SK-MEL-5 (cell line): ENCODE data around the gene ZNF547. TPM values are rescaled to one million over a fixed set of nuclear protein-coding genes. Genes with fewer than 3 reads are reported as not detected.

Experiments
- DNase-seq: peaks from one replicate; pipeline ENCODE4 v3.0.0-alpha.2; 2016; ENCODE audit warnings: low read depth, low spot score
- in situ Hi-C: cut with HindIII; loops from 2 replicates; pipeline ENCODE4 v1.10.0; 2016; ENCODE audit warnings: low sequenced_read_pairs, high pct_unique_total_duplicates, low pct_unique_long_range_greater_than_20kb
- total RNA-seq: library from RNA; depleted of rRNA; stranded (reverse); fragments of >200 nt; shearing (Covaris generic); gene quantifications from 2 replicates; pipeline ENCODE4 v1.2.3, GENCODE V29; 2014; rRNA removed

The ZNF547 gene
- total RNA-seq, 1 experiment from 2014 or later, result 1.5 TPM

DNA sequence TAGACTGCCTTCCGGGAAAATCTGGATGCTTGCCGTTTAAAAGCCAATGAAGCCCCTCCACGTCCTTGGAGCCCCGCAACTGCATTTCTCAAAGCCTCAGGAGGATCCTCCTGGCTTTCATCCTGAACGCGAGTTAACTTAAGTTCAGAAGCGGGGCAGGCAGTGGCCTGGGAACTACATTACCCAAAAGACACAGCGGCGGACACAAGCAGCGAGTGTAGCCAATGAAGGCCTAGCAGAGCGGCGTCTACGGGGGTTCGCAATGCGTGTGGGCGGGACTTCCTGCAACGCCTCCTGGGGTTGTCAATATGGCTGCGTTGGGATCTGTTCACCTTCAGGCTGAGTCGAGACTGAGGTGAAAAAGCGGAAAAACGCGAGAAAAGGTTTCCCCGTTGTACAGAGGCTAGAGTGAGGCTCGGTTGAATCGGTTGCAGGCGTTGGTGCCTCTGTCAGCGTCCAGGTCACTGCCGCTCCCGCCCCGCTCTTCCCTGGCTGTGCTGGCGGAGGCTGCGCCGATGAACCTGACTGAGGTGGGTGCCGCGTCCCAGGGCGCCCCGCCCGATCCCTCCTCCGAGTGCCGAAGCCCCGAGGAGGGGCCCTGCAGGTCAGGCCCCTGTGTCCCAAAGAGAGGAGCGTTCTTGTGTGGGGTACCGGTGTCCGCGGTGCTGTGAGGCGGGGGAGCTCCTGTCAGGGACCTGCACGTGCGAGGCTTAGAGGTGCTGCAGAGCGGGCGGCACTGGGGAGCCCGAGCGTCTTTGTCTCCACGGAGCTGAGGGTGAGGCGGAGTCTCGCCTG, 47.7 kb downstream of the ZNF547 start, which contains the start of gene ZNF17:
Gene ZNF17, plus strand, starts transcription at position 285 of the 795 bp plus-strand sequence. CDS start 2,455 bp downstream, outside the sequence.
- in situ Hi-C loops, result no loop called here
- DNase-seq, result peak; percentile 93

DNA sequence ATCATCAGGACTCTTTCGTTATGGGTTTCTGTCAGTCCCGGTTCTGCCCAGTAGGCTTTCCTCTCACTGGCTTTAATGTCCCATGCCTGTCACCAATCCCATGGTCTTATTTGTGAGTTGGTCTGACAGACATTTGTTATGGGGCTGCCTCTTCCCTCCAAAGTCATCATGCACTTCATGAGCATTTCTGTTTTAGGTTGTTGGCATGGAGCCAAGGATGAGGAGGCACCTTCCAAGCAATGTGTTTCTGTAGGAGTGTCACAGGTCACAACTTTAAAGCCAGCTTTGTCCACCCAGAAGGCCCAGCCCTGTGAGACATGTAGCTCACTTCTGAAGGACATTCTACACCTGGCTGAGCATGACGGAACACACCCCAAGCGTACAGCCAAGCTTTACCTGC, 56.1 kb downstream of the ZNF547 start:
- in situ Hi-C loops, result no loop called here
- no peak for DNase-seq

DNA sequence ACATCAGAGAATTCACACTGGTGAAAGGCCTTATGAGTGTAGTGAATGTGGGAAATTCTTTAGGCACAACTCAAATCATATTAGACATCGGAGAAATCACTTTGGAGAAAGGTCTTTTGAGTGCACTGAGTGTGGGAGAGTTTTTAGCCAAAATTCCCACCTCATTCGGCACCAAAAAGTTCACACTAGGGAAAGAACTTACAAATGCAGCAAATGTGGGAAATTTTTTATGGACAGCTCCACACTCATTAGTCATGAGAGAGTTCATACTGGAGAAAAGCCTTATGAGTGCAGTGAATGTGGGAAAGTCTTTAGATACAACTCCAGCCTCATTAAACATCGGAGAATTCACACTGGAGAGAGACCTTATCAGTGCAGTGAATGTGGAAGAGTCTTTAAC, 57.7 kb downstream of the ZNF547 start:
- DNase-seq, result no peak
- in situ Hi-C loops, result no loop called here

Other genes starting within 250 kb of the ZNF547 start
- gene USP29, start 243.6 kb upstream of the ZNF547 start, total RNA-seq, result not detected in 2 replicates
- gene ZIM3, start 218.3 kb upstream of the ZNF547 start, total RNA-seq, result not detected in 2 replicates
- not detected in 2 replicates for gene DUXA, start 196.1 kb upstream of the ZNF547 start, total RNA-seq
- 6.3 and 13.6 TPM in 2 replicates for gene ZNF264, start 172.1 kb upstream of the ZNF547 start, total RNA-seq
- gene AURKC, start 132.5 kb upstream of the ZNF547 start, total RNA-seq, result not detected in 2 replicates
- 10.4 and 11.0 TPM in 2 replicates for gene ZNF805, start 122.9 kb upstream of the ZNF547 start, total RNA-seq
- 33.7 and 35.5 TPM in 2 replicates for gene ZNF460, start 83.1 kb upstream of the ZNF547 start, total RNA-seq
- gene ZNF543, start 43.1 kb upstream of the ZNF547 start, total RNA-seq, result 7.4 TPM in 2 replicates
- 6.7 and 7.6 TPM in 2 replicates for gene ZNF304, start 12.3 kb upstream of the ZNF547 start, total RNA-seq
- gene TRAPPC2B, start within 50 bp of the ZNF547 start, total RNA-seq, result 12.4 and 14.8 TPM in 2 replicates
- gene ZNF548, start 26.3 kb downstream of the ZNF547 start, total RNA-seq, result 12.7 and 13.7 TPM in 2 replicates
- gene ZNF17, start 47.6 kb downstream of the ZNF547 start, total RNA-seq, result 4.6 and 4.8 TPM in 2 replicates
- 9.8 and 9.9 TPM in 2 replicates for gene ZNF749, start 71.8 kb downstream of the ZNF547 start, total RNA-seq
- 0.05 and 0.08 TPM in 2 replicates for gene VN1R1, start 93.6 kb downstream of the ZNF547 start, total RNA-seq
- 6.6 and 6.8 TPM in 2 replicates for gene ZNF772, start 114.0 kb downstream of the ZNF547 start, total RNA-seq
- 6.5 and 8.6 TPM in 2 replicates for gene ZNF419, start 124.2 kb downstream of the ZNF547 start, total RNA-seq
- 6.6 and 10.0 TPM in 2 replicates for gene ZNF773, start 136.4 kb downstream of the ZNF547 start, total RNA-seq
- gene ZNF549, start 163.8 kb downstream of the ZNF547 start, total RNA-seq, result 6.6 and 7.6 TPM in 2 replicates
- gene ZNF550, start 196.3 kb downstream of the ZNF547 start, total RNA-seq, result 6.1 and 7.1 TPM in 2 replicates
- 4.5 and 4.6 TPM in 2 replicates for gene ZNF416, start 215.4 kb downstream of the ZNF547 start, total RNA-seq
- gene ZIK1, start 220.6 kb downstream of the ZNF547 start, total RNA-seq, result 1.7 and 2.3 TPM in 2 replicates
- 3.8 and 6.5 TPM in 2 replicates for gene ZNF530, start 236.3 kb downstream of the ZNF547 start, total RNA-seq